ENCODE data around the gene YAP1. TPM values are rescaled to one million over a fixed set of nuclear protein-coding genes. Genes with fewer than 3 reads are reported as not detected.

Gene YAP1
- total RNA-seq, 1 donor, result 0.10 TPM

- Histone ChIP-seq H3K4me1 (ENCODE audit: insufficient read depth, low read length) (no peaks in the 10 kb centered on the region), H3K4me3 (ENCODE audit: low read length) (no peak overlapping the region), H3K27me3 (ENCODE audit: insufficient read depth, low read length) (peaks cover 24% of the 10 kb centered on the region), H3K9me3 (ENCODE audit: low read depth, low read length) (no peaks in the 10 kb centered on the region)
These were observed 164.4 kb downstream of the YAP1 start for GRCh38 chr11:102274628-102275027.

GRCh38 chr11:102276362-102276761 lies 166.1 kb downstream of the YAP1 start:
- Histone ChIP-seq H3K4me3 (ENCODE audit: low read length) (no peak overlapping the region), H3K27me3 (ENCODE audit: insufficient read depth, low read length) (peaks cover 12% of the 10 kb centered on the region), H3K4me1 (ENCODE audit: insufficient read depth, low read length) (no peaks in the 10 kb centered on the region), H3K9me3 (ENCODE audit: low read depth, low read length) (no peaks in the 10 kb centered on the region)

- H3K27me3 ChIP-seq (ENCODE audit: insufficient read depth, low read length), result peaks cover 9% of the 10 kb centered on the region
- H3K4me3 ChIP-seq (ENCODE audit: low read length), result no peak overlapping the region
- no peaks in the 10 kb centered on the region for H3K4me1 ChIP-seq (ENCODE audit: insufficient read depth, low read length)
- H3K9me3 ChIP-seq (ENCODE audit: low read depth, low read length), result no peaks in the 10 kb centered on the region
These were observed 166.5 kb downstream of the YAP1 start for GRCh38 chr11:102276783-102277182.

- no peak overlapping the region for H3K4me3 ChIP-seq (ENCODE audit: low read length)
- H3K9me3 ChIP-seq (ENCODE audit: low read depth, low read length), result no peaks in the 10 kb centered on the region
- peaks cover 10% of the 10 kb centered on the region for H3K4me1 ChIP-seq (ENCODE audit: insufficient read depth, low read length)
These were observed 169.5 kb downstream of the YAP1 start for GRCh38 chr11:102279641-102280170.

GRCh38 chr11:102280245-102280833 lies 170.1 kb downstream of the YAP1 start:
- H3K9me3 ChIP-seq (ENCODE audit: low read depth, low read length), result no peaks in the 10 kb centered on the region
- no peak overlapping the region for H3K4me3 ChIP-seq (ENCODE audit: low read length)
- peaks cover 10% of the 10 kb centered on the region for H3K4me1 ChIP-seq (ENCODE audit: insufficient read depth, low read length)
- H3K27me3 ChIP-seq (ENCODE audit: insufficient read depth, low read length), result peaks cover 3% of the 10 kb centered on the region

More at GRCh38 chr11:102279641-102280170, 169.5 kb downstream of the YAP1 start:
- H3K27me3 ChIP-seq (ENCODE audit: insufficient read depth, low read length), result peaks cover 3% of the 10 kb centered on the region

Other genes starting within 250 kb of the YAP1 start
- gene CEP126, start 195.4 kb upstream of the YAP1 start, total RNA-seq, result 0.63 TPM
- gene ANGPTL5, start 193.9 kb upstream of the YAP1 start, total RNA-seq, result 0.10 TPM
- not detected for gene CFAP300, start 63.0 kb upstream of the YAP1 start, total RNA-seq
- gene BIRC3, start 207.0 kb downstream of the YAP1 start, total RNA-seq, result 228 TPM
- 218 TPM for gene BIRC2, start 236.8 kb downstream of the YAP1 start, total RNA-seq

Measured in mononuclear cell (primary cell).